GM06990 (cell line): ENCODE measurements around the gene PPA1.
"Not testable (repeated sequence)": the region's sequence is repeated elsewhere in the genome, so short reads cannot be mapped to it uniquely, and the experiment has no call there.

ENCODE experiments used
- DNase-seq: peaks from one replicate; pipeline ENCODE4 v3.0.0-alpha.2; 2011; ENCODE audit not compliant: insufficient read length; ENCODE audit errors: extremely low read depth
- H3K27me3 ChIP-seq: replicated peaks from 2 replicates; pipeline ENCODE4 v1.6.0; 2011; ENCODE audit warnings: low read length; ENCODE audit not compliant: control insufficient read depth, insufficient read depth
- H3K36me3 ChIP-seq: 2 replicates; pipeline ENCODE4 v1.5.1; 2011; ENCODE audit warnings: low read length; ENCODE audit not compliant: control insufficient read depth, insufficient read depth
- H3K4me3 ChIP-seq: replicated peaks from 2 replicates; pipeline ENCODE4 v1.5.1; 2011; ENCODE audit warnings: low read depth, mild to moderate bottlenecking, control low read depth, low read length
- TF ChIP-seq, protein P1 (sequence below): IDR thresholded peaks from 2 replicates; pipeline ENCODE4 v1.5.1; 2011; ENCODE audit warnings: low read length, control low read depth, mild to moderate bottlenecking, inconsistent platforms; ENCODE audit not compliant: insufficient read depth, poor library complexity, severe bottlenecking

The PPA1 gene

GRCh38 chr10:70258216-70258615 lies 25.0 kb upstream of the PPA1 start:
- H3K27me3 ChIP-seq: no peaks in the 10 kb centered on the region
- no peak overlapping the region for H3K4me3 ChIP-seq
- no peaks in the 10 kb centered on the region for H3K36me3 ChIP-seq
- no peak for DNase-seq
- TF ChIP-seq, protein P1, sequence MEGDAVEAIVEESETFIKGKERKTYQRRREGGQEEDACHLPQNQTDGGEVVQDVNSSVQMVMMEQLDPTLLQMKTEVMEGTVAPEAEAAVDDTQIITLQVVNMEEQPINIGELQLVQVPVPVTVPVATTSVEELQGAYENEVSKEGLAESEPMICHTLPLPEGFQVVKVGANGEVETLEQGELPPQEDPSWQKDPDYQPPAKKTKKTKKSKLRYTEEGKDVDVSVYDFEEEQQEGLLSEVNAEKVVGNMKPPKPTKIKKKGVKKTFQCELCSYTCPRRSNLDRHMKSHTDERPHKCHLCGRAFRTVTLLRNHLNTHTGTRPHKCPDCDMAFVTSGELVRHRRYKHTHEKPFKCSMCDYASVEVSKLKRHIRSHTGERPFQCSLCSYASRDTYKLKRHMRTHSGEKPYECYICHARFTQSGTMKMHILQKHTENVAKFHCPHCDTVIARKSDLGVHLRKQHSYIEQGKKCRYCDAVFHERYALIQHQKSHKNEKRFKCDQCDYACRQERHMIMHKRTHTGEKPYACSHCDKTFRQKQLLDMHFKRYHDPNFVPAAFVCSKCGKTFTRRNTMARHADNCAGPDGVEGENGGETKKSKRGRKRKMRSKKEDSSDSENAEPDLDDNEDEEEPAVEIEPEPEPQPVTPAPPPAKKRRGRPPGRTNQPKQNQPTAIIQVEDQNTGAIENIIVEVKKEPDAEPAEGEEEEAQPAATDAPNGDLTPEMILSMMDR: no peak

GRCh38 chr10:70257816-70258215 lies 24.6 kb upstream of the PPA1 start:
- DNase-seq, H3K36me3 ChIP-seq, H3K4me3 ChIP-seq, H3K27me3 ChIP-seq: not testable (repeated sequence)

- no peak for DNase-seq
- Histone ChIP-seq H3K27me3 (no peaks in the 10 kb centered on the region), H3K36me3 (no peaks in the 10 kb centered on the region), H3K4me3 (no peak overlapping the region)
- TF ChIP-seq, protein P1: no peak
Measured at GRCh38 chr10:70256463-70256862, 23.2 kb upstream of the PPA1 start.

DNA sequence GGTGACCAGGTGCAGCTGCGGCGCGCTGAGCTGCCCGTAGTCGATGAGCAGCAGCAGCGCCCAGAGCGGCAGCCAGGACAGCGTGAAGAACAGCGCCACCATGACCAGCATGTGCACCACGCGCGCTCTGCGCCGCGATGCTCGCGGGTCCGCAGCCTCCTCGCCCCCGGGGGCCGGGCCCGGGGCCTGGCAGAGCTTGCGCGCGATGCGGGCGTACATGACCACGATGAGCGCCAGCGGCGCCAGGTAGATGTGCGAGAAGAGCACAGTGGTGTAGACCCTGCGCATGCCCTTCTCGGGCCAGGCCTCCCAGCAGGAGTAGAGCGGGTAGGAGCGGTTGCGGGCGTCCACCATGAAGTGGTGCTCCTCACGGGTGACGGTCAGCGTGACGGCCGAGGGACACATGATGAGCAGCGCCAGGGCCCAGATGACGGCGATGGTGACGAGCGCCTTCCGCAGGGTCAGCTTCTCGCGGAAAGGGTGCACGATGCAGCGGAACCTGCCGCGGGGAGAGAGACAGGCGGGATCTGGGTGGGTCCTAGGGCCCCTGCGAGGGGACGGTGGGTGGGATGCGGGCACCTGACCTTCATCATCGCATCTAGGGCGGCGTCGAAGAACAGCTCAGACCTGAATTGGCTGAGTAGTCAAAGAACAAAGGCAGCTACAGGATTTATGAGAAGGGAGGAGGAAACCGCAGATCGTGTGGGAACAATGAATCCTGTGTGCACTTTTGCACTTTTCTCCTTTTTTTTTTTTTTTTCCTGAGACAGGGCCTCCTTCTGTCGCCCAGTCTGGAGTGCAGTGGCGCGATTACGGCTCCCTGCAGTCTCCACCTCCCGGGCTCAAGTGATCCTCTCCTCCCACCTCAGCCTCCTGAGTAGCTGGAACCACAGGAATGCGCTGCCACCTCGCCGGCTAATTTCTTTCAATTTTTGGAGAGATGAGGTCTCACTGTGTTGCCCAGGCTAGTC lies 22.4 kb upstream of the PPA1 start:
- H3K27me3 ChIP-seq: no peaks in the 10 kb centered on the region
- DNase-seq: no peak
- H3K36me3 ChIP-seq: no peaks in the 10 kb centered on the region
- H3K4me3 ChIP-seq: no peak overlapping the region
- TF ChIP-seq, protein P1: no peak

- H3K4me3 ChIP-seq: no peak overlapping the region
- no peak for DNase-seq
- H3K36me3 ChIP-seq: no peaks in the 10 kb centered on the region
- no peaks in the 10 kb centered on the region for H3K27me3 ChIP-seq
- TF ChIP-seq, protein P1: no peak
Measured at GRCh38 chr10:70254778-70255328, 21.6 kb upstream of the PPA1 start.
